ENCODE data around the gene BIRC3.

DNA sequence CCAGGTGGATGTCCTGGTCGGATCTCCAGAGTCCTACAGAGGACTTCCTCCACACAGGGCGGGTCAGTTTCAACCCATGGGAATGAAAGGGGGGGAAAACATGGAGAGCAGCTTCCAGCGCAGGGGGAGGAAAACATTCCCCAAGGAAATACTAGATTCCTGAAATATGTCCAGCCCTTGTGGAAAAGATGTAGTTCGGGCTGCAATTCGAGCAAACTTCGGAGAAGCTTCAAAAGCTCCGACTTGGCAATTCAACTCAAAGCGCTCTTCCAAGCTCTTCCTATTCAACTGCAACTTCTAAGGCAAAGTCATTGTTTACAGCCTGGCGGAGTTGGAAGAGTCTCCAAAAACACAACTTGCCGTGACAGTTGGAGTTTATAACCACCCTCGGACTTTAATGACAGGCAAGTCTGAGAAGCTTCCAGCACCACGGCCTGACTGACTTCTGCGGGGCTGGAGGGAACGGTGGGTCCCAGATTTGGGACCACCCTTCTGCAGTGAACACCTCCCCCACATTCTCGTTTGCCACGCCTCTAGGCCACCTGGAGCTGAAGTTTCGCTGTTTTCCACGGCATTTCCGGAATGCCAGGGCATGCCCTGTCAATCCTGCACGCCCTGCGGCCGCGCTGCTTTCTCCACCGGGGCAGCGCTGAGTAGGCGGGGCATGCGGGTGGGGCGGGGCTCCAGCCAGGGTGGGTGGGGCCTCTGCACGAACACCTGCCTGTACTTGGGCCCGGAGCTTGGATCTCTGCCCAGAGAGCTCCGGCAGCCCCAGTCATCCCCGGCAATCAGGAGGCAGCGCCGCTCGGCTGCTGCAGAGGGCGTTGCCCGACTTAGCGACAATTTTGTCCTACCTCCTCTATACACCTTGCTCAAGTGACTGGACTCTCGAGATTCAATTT is 49.0 kb upstream of the BIRC3 start:
- TF ChIP-seq POLR2AphosphoS5 (IDR thresholded peaks at IDR 0.05; ENCODE audit: insufficient read depth in 1 of 2, low read depth in 1 of 2) = peak; percentile 43 to 65
- TF ChIP-seq POLR2A (IDR thresholded peaks at IDR 0.05) = no peak

Measured in vagina (tissue), 2 donors.